EL (cell line): ENCODE data around the gene CEACAM20.
"Not testable (repeated sequence)": the region's sequence is repeated elsewhere in the genome, so short reads cannot be mapped to it uniquely, and the experiment has no call there.

ENCODE experiments used
- DNase-seq: peaks from one replicate; pipeline ENCODE4 v3.0.0-alpha.2; 2016

Gene CEACAM20

GRCh38 chr19:44544031-44544430, 14.6 kb upstream of the CEACAM20 start:
- DNase-seq = no peak

- DNase-seq = no peak
These were observed 13.2 kb upstream of the CEACAM20 start for GRCh38 chr19:44542671-44543070.

- DNase-seq = no peak
These were observed 11.3 kb upstream of the CEACAM20 start for GRCh38 chr19:44540736-44541135.

- no peak for DNase-seq
These were observed 10.5 kb upstream of the CEACAM20 start for GRCh38 chr19:44539991-44540390.

- DNase-seq = peak; percentile 34
These were observed 9.9 kb upstream of the CEACAM20 start for GRCh38 chr19:44539236-44539826.

- DNase-seq = not testable (repeated sequence)
These were observed 5.9 kb upstream of the CEACAM20 start for GRCh38 chr19:44535361-44535760.

- no peak for DNase-seq
These were observed 3.3 kb upstream of the CEACAM20 start for GRCh38 chr19:44532819-44533218.

GRCh38 chr19:44530777-44531176, 1.3 kb upstream of the CEACAM20 start:
- peak; percentile 25 for DNase-seq

GRCh38 chr19:44527554-44527953, 1.9 kb downstream of the CEACAM20 start:
- no peak for DNase-seq

- no peak for DNase-seq
These were observed 3.6 kb downstream of the CEACAM20 start for GRCh38 chr19:44525721-44526430.

GRCh38 chr19:44521370-44521769, 8.1 kb downstream of the CEACAM20 start:
- DNase-seq = no peak

GRCh38 chr19:44517146-44517545, 12.3 kb downstream of the CEACAM20 start:
- DNase-seq = no peak

GRCh38 chr19:44515907-44516306, 13.6 kb downstream of the CEACAM20 start:
- no peak for DNase-seq

GRCh38 chr19:44515031-44515430, 14.4 kb downstream of the CEACAM20 start:
- no peak for DNase-seq

GRCh38 chr19:44512326-44513298, 16.9 kb downstream of the CEACAM20 start:
- DNase-seq = peak; percentile 52

- no peak for DNase-seq
These were observed 20.0 kb downstream of the CEACAM20 start for GRCh38 chr19:44509478-44509877.

- peak; percentile 94 for DNase-seq
These were observed 29.2 kb downstream of the CEACAM20 start, which contains the start of gene ZNF180 for GRCh38 chr19:44499962-44500949. Gene ZNF180 (minus strand): TSS chr19:44500522. CDS start chr19:44497334, 3,188 bp downstream.

GRCh38 chr19:44499559-44499958, 29.9 kb downstream of the CEACAM20 start:
- peak; percentile 16 for DNase-seq

- DNase-seq = peak; percentile 8
These were observed 30.5 kb downstream of the CEACAM20 start for GRCh38 chr19:44498988-44499387.

GRCh38 chr19:44496711-44497110, 32.8 kb downstream of the CEACAM20 start:
- DNase-seq = no peak

- peak; percentile 10 for DNase-seq
These were observed 52.7 kb downstream of the CEACAM20 start for GRCh38 chr19:44476559-44477408.
